Stimulated activated naive B cell treated with anti-CD40 and anti-IgM and Interleukin-4, amounts not matched to agents 10 μg/mL and 1 μg/mL and 100 μg/mL, for 72 hours (primary cell): ENCODE results near the gene KLF4.

Experiments used
- ATAC-seq, 2 donors: fragments of 150-1000 bp; cut with Tn5 transposase; replicated peaks; 2 replicates each; pipeline ENCODE4 v1.10.0; 2021; ENCODE audit warnings: moderate library complexity in 1 of 2
- DNase-seq: peaks from one replicate; pipeline ENCODE4 v3.0.0; 2021
- H3K27ac Mint-ChIP-seq: one replicate; pipeline ENCODE4 v1.8.0; 2022; ENCODE audit warnings: mild to moderate bottlenecking, mixed read lengths
- H3K27me3 Mint-ChIP-seq, 2 donors: one replicate each; pipeline ENCODE4 v1.8.0; 2022; ENCODE audit warnings: mixed read lengths in 2 of 2
- H3K36me3 Mint-ChIP-seq, 2 donors: one replicate each; pipeline ENCODE4 v1.8.0; 2022; ENCODE audit warnings: mixed read lengths in 2 of 2, mild to moderate bottlenecking in 1 of 2
- H3K4me1 Mint-ChIP-seq, 2 donors: one replicate each; pipeline ENCODE4 v1.8.0; 2022; ENCODE audit warnings: mixed read lengths in 2 of 2, mild to moderate bottlenecking in 1 of 2
- H3K4me3 Mint-ChIP-seq, 2 donors: one replicate each; pipeline ENCODE4 v1.8.0; 2022; ENCODE audit warnings: mild to moderate bottlenecking in 2 of 2, mixed read lengths in 2 of 2, moderate library complexity in 1 of 2
- H3K9me3 Mint-ChIP-seq, 2 donors: one replicate each; pipeline ENCODE4 v1.8.0; 2022; ENCODE audit warnings: mixed read lengths in 2 of 2, mild to moderate bottlenecking in 1 of 2

The KLF4 gene

GRCh38 chr9:107447834-107448233 lies 41.7 kb downstream of the KLF4 start:
- no peak overlapping the region for H3K4me3 Mint-ChIP-seq
- ATAC-seq (no peak), DNase-seq (no peak)
- no peak overlapping the region for H3K27ac Mint-ChIP-seq
- peaks cover 4 to 15% of the 10 kb centered on the region in 2 donors for H3K27me3 Mint-ChIP-seq
- no peaks in the 10 kb centered on the region for H3K4me1 Mint-ChIP-seq
- H3K9me3 Mint-ChIP-seq, result no peaks in the 10 kb centered on the region
- H3K36me3 Mint-ChIP-seq, result no peaks in the 10 kb centered on the region

GRCh38 chr9:107447081-107447480 lies 42.5 kb downstream of the KLF4 start:
- no peaks in the 10 kb centered on the region for H3K9me3 Mint-ChIP-seq
- DNase-seq (no peak), ATAC-seq (no peak)
- H3K4me1 Mint-ChIP-seq, result no peaks in the 10 kb centered on the region
- peaks cover 0 to 15% of the 10 kb centered on the region in 2 donors for H3K27me3 Mint-ChIP-seq
- H3K27ac Mint-ChIP-seq, result no peak overlapping the region
- H3K4me3 Mint-ChIP-seq, result no peak overlapping the region
- no peaks in the 10 kb centered on the region for H3K36me3 Mint-ChIP-seq

DNA sequence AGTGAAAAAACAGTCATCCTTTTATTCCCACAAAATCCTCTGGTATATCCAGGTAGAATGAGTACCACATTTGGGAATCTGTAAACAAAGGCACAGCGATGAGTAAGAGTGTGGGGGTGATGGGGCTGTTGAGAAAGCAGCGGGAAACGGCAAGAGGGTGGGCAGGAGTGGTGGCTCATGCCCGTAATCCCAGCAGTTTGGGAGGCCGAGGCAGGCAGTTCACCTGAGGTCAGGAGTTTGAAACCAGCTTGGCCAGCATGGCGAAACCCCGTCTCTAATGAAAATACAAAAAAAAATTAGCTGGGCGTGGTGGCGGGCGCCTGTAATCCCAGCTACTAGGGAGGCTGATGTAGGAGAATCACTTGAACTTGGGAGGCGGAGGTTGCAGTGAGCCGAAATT lies 43.1 kb downstream of the KLF4 start:
- Mint-ChIP-seq H3K4me1 (no peaks in the 10 kb centered on the region), H3K4me3 (no peak overlapping the region), H3K27me3 (peaks cover 0 to 16% of the 10 kb centered on the region in 2 donors), H3K9me3 (no peaks in the 10 kb centered on the region), H3K27ac (no peak overlapping the region), H3K36me3 (no peaks in the 10 kb centered on the region)
- ATAC-seq (no peak), DNase-seq (no peak)

DNA sequence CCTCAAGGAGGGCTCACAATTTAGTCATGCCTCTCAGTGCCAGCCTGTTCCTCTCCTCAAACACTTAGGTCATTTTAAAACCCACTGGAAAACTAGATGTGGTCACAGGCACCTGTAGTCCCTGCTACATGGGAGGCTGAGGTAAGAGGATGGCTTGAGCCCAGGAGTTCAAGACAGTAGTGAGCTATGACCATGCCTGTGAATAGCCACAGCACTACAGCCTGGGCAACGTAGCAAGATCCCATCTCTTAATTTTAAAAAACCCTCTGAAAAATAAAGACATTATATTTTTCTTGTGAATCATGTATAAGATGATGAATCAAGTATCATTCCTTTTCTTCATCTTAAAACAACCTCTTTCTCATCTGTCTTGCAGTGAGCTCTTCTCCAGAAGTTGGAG lies 45.8 kb downstream of the KLF4 start:
- H3K4me1 Mint-ChIP-seq, result no peaks in the 10 kb centered on the region
- ATAC-seq, result no peak

GRCh38 chr9:107439991-107440456 lies 49.5 kb downstream of the KLF4 start:
- H3K4me1 Mint-ChIP-seq, result no peaks in the 10 kb centered on the region
- H3K27me3 Mint-ChIP-seq, result peaks cover 12 to 21% of the 10 kb centered on the region in 2 donors
- no peak overlapping the region for H3K27ac Mint-ChIP-seq

More for the DNA sequence above, 45.8 kb downstream of the KLF4 start:
- H3K9me3 Mint-ChIP-seq, result no peaks in the 10 kb centered on the region
- DNase-seq, result no peak
- no peaks in the 10 kb centered on the region for H3K36me3 Mint-ChIP-seq
- peaks cover 6 to 19% of the 10 kb centered on the region in 2 donors for H3K27me3 Mint-ChIP-seq
- no peak overlapping the region for H3K27ac Mint-ChIP-seq
- no peak overlapping the region for H3K4me3 Mint-ChIP-seq

GRCh38 chr9:107438211-107439031 lies 51.1 kb downstream of the KLF4 start:
- ATAC-seq, result no peak
- Mint-ChIP-seq H3K36me3 (no peaks in the 10 kb centered on the region), H3K4me1 (no peaks in the 10 kb centered on the region), H3K27ac (no peak overlapping the region), H3K4me3 (no peak overlapping the region), H3K9me3 (no peaks in the 10 kb centered on the region), H3K27me3 (peaks cover 16 to 21% of the 10 kb centered on the region in 2 donors)
- DNase-seq, result no peak

More at GRCh38 chr9:107439991-107440456, 49.5 kb downstream of the KLF4 start:
- DNase-seq (no peak), ATAC-seq (no peak)
- H3K9me3 Mint-ChIP-seq, result no peaks in the 10 kb centered on the region
- H3K4me3 Mint-ChIP-seq, result no peak overlapping the region
- no peaks in the 10 kb centered on the region for H3K36me3 Mint-ChIP-seq

DNA sequence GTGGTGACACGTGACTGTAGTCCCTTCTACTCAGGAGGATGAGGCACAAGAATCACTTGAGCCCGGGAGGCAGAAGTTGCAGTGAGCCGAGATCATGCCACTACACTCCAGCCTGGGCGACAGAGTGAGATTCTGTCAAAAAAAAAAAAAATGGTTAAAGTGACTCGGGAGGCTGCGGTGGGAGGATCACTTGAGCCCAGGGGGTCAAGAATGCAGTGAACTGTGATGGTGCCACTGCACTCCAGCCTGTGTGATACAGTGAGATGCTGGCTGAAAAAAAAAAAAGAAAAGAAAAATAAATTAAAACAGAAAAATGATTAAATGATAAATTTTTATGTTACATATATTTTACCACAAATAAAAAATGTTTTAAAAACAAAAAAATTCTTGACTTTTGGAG lies 51.9 kb downstream of the KLF4 start:
- Mint-ChIP-seq H3K27me3 (peaks cover 16 to 21% of the 10 kb centered on the region in 2 donors), H3K9me3 (no peaks in the 10 kb centered on the region), H3K36me3 (no peaks in the 10 kb centered on the region), H3K4me3 (no peak overlapping the region), H3K27ac (no peak overlapping the region), H3K4me1 (no peaks in the 10 kb centered on the region)
- DNase-seq (no peak), ATAC-seq (no peak)

DNA sequence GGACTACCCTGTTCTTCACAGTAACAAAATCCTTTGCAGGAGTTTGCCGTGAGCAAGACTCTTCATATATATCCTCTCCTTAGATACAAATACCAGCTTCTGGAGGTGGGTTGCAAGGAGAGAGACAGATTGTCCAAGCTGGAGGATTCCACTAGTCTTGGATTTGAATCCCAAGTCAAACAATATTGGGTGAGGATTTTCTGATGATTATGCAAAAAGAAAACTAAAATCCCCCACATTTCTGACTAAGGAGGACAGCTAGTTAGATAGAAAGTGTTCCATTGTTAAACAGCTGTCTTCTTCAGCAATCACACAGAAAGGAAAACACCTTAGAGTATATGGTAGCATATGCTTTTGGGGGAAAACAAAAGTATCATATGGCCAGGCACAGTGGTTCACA lies 54.2 kb downstream of the KLF4 start:
- no peak for ATAC-seq
- Mint-ChIP-seq H3K27ac (no peak overlapping the region), H3K4me1 (no peaks in the 10 kb centered on the region)

More for the DNA sequence above, 54.2 kb downstream of the KLF4 start:
- H3K36me3 Mint-ChIP-seq, result no peaks in the 10 kb centered on the region
- H3K9me3 Mint-ChIP-seq, result no peaks in the 10 kb centered on the region
- H3K4me3 Mint-ChIP-seq, result no peak overlapping the region
- H3K27me3 Mint-ChIP-seq, result peaks cover 26 to 27% of the 10 kb centered on the region in 2 donors
- DNase-seq, result no peak
